Breast epithelium (tissue), 3 donors: ENCODE measurements around the gene KLHL12.

Source experiments
- CTCF ChIP-seq, 3 donors: fragments of 450-650 bp; IDR thresholded peaks; one replicate each; pipeline ENCODE4 v1.5.1; 2016 to 2017; ENCODE audit warnings: antibody characterized with exemption in 3 of 3, mild to moderate bottlenecking in 3 of 3, moderate library complexity in 3 of 3
- POLR2A ChIP-seq: fragments of 450-650 bp; IDR thresholded peaks from one replicate; pipeline ENCODE4 v1.6.1; 2016; ENCODE audit warnings: antibody characterized with exemption, mild to moderate bottlenecking, moderate library complexity
- POLR2AphosphoS5 ChIP-seq, 3 donors: sonication (generic); formaldehyde crosslinking; IDR thresholded peaks; one replicate each; pipeline ENCODE4 v1.6.1; 2017; ENCODE audit warnings: antibody characterized with exemption in 3 of 3

GRCh38 chr1:202879128-202879527 lies 47.9 kb downstream of the KLHL12 start:
- TF ChIP-seq POLR2A (no peak), CTCF (IDR thresholded peaks at IDR 0.05) (no peak), POLR2AphosphoS5 (IDR thresholded peaks at IDR 0.05) (no peak)
